B cell (primary cell): ENCODE data around the gene SLC2A2.

Experiments
- EZH2 ChIP-seq: IDR thresholded peaks from 2 replicates; pipeline ENCODE4 v1.6.1; 2012; ENCODE audit warnings: borderline replicate concordance, low read depth, mild to moderate bottlenecking, moderate library complexity, low read length; ENCODE audit not compliant: insufficient read depth, poor library complexity, severe bottlenecking
- TF ChIP-seq, protein P1 (sequence below): fragments of 200-600 bp; IDR thresholded peaks from one replicate; pipeline ENCODE4 v1.8.0; 2022; ENCODE audit warnings: antibody characterized with exemption, mild to moderate bottlenecking

GRCh38 chr3:170974872-170975271 is 51.6 kb downstream of the SLC2A2 start:
- TF ChIP-seq, protein P1, sequence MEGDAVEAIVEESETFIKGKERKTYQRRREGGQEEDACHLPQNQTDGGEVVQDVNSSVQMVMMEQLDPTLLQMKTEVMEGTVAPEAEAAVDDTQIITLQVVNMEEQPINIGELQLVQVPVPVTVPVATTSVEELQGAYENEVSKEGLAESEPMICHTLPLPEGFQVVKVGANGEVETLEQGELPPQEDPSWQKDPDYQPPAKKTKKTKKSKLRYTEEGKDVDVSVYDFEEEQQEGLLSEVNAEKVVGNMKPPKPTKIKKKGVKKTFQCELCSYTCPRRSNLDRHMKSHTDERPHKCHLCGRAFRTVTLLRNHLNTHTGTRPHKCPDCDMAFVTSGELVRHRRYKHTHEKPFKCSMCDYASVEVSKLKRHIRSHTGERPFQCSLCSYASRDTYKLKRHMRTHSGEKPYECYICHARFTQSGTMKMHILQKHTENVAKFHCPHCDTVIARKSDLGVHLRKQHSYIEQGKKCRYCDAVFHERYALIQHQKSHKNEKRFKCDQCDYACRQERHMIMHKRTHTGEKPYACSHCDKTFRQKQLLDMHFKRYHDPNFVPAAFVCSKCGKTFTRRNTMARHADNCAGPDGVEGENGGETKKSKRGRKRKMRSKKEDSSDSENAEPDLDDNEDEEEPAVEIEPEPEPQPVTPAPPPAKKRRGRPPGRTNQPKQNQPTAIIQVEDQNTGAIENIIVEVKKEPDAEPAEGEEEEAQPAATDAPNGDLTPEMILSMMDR = no peak
- TF ChIP-seq EZH2 = no peak
